ENCODE results near the gene USF3.

DNA sequence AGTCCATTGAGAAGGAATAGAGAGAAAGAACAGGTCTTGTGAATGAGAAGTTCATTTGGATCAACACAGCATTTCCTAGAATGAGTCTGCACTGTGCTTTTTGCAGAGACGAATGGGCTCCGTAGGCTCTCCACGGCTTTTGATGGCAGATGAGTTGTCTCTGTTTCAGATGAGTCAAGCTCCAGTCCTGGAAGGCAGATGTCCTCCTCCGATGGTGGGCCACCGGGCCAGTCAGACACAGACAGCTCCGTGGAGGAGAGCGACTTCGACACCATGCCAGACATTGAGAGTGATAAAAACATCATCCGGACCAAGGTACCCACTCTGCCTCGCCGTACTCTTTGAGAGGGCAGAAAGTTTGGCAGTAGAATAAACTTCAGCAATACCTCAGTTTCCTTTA, 93.6 kb downstream of the USF3 start:
- TF ChIP-seq CTCF (IDR thresholded peaks at IDR 0.05; ENCODE audit: low read length) = no peak
- no peak for TF ChIP-seq EZH2 (IDR thresholded peaks at IDR 0.05; ENCODE audit: borderline replicate concordance, low read length)

All from OCI-LY1 (cell line).